GM18858 (cell line): ENCODE results near the gene KCNK6.
"Not testable (repeated sequence)": the region's sequence is repeated elsewhere in the genome, so short reads cannot be mapped to it uniquely, and the experiment has no call there.

Source experiments
- ATAC-seq: cut with Tn5 transposase; IDR thresholded peaks from one replicate; pipeline ENCODE4 v1.9.1; 2021; ENCODE audit not compliant: unreplicated experiment

Gene KCNK6

GRCh38 chr19:38360839-38361631 is 41.4 kb downstream of the KCNK6 start:
- no peak for ATAC-seq

DNA sequence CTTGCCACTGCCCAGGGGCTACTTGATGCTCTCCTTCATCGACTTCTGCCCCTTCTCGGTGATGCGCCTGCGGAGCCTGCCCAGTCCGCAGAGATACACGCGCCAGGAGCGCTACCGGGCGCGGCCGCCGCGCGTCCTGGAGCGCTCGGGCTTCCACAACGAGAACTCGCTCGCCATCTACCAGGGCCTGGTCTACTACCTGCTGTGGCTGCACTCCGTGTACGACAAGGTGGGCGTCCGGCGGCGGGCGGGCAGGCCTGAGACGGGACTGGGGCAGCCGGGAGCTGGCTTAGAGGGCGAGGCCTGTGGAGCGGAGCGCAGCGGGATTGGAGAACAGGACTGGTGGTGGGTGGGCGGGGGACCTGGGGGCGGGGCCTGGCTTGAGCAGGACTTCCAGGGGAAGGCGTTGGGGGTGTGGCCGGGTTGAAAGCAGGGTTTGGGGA is 42.0 kb downstream of the KCNK6 start:
- no peak for ATAC-seq

GRCh38 chr19:38362076-38362945 is 42.7 kb downstream of the KCNK6 start:
- no peak for ATAC-seq

DNA sequence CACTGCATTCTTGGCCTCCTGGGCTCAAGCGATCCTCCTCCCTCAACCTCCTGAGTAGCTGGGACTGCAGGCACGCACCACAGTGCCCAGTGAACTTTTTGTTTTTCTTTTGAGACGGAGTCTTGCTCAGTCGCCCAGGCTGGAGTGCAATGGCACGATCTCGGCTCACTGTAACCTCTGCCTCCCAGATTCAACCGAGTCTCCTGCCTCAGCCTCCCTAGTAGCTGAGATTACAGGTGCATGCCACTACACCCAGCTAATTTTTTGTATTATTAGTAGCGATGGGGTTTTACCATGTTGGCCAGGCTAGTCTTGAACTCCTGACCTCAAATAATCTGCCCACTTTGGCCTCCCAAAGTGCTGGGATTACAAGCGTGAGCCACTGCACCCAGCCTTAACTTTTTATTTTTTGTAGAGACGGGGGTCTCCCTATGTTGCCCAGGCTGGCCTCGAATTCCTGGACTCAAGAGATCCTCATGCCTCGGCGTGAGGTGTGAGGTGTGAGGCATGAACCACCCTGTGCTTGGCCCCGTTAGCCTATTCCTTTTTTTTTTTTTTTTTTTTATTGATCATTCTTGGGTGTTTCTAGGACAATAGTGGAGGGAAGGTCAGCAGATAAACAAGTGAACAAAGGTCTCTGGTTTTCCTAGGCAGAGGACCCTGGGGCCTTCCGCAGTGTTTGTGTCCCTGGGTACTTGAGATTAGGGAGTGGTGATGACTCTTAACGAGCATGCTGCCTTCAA is 43.5 kb downstream of the KCNK6 start:
- not testable (repeated sequence) for ATAC-seq

- ATAC-seq, result no peak
These were observed 47.4 kb downstream of the KCNK6 start for GRCh38 chr19:38367041-38367440.

- ATAC-seq, result no peak
These were observed 49.9 kb downstream of the KCNK6 start for GRCh38 chr19:38369584-38369983.

DNA sequence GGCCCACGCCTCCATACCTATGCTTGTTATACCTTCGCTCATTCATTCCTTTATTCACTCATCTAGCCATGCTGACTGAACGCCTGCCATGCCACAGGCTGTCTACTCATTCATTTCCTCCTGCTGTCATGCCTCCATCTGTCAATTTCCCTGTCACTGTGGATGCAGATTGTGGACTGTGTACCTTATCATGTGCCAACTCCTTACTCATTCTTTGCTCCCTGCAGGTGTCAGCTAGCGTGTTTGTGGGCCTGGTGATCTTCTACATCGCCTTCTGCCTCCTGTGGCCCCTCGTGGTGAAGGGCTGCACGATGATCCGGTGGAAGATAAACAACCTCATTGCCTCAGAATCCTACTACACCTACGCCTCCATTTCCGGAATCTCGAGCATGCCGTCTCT is 50.7 kb downstream of the KCNK6 start:
- no peak for ATAC-seq

- ATAC-seq, result no peak
These were observed 51.4 kb downstream of the KCNK6 start for GRCh38 chr19:38371081-38371480.

GRCh38 chr19:38373907-38374331 is 54.3 kb downstream of the KCNK6 start:
- ATAC-seq, result no peak

GRCh38 chr19:38374332-38375097 is 54.9 kb downstream of the KCNK6 start, which contains the start of gene PSMD8:
Gene PSMD8 (plus strand): TSS chr19:38374571. CDS start chr19:38374602, 31 bp downstream.
- peak; percentile 92 for ATAC-seq

- no peak for ATAC-seq
These were observed 55.5 kb downstream of the KCNK6 start for GRCh38 chr19:38375098-38375493.

GRCh38 chr19:38375748-38376147 is 56.1 kb downstream of the KCNK6 start:
- ATAC-seq, result no peak

- ATAC-seq, result no peak
These were observed 56.9 kb downstream of the KCNK6 start for GRCh38 chr19:38376576-38376975.

- no peak for ATAC-seq
These were observed 57.4 kb downstream of the KCNK6 start for GRCh38 chr19:38377052-38377451.

GRCh38 chr19:38378866-38379265 is 59.2 kb downstream of the KCNK6 start:
- no peak for ATAC-seq

- ATAC-seq, result no peak
These were observed 61.5 kb downstream of the KCNK6 start for GRCh38 chr19:38381138-38381537.
